T-helper 17 cell (primary cell): ENCODE data around the gene TLE6. TPM values are rescaled to one million over a fixed set of nuclear protein-coding genes. Genes with fewer than 3 reads are reported as not detected.
"Not testable (repeated sequence)": the region's sequence is repeated elsewhere in the genome, so short reads cannot be mapped to it uniquely, and the experiment has no call there.

Source experiments
- ATAC-seq: fragments of 150-1000 bp; cut with Tn5 transposase; 2 replicates; pipeline ENCODE4 v1.10.0; 2021; ENCODE audit warnings: mild to moderate bottlenecking, moderate library complexity
- DNase-seq, 3 donors: peaks; one replicate each; pipeline versions ENCODE4 v3.0.0 to v3.0.0-alpha.2; 2020 to 2021
- H3K9me3 ChIP-seq: one replicate; pipeline ENCODE4 v1.7.0; 2013; ENCODE audit warnings: low read length, mild to moderate bottlenecking; ENCODE audit not compliant: control insufficient read depth, poor library complexity, severe bottlenecking
- H3K27ac Mint-ChIP-seq: one replicate; pipeline ENCODE4 v1.8.0; 2022; ENCODE audit warnings: mild to moderate bottlenecking, moderate library complexity, mixed read lengths
- H3K27me3 Mint-ChIP-seq: one replicate; pipeline ENCODE4 v1.8.0; 2022; ENCODE audit warnings: mixed read lengths
- H3K36me3 Mint-ChIP-seq: one replicate; pipeline ENCODE4 v1.8.0; 2022; ENCODE audit warnings: low read depth, mixed read lengths
- H3K4me1 Mint-ChIP-seq: one replicate; pipeline ENCODE4 v1.8.0; 2022; ENCODE audit warnings: mild to moderate bottlenecking, mixed read lengths
- H3K4me3 Mint-ChIP-seq: one replicate; pipeline ENCODE4 v1.8.0; 2022; ENCODE audit warnings: mild to moderate bottlenecking, moderate library complexity, mixed read lengths
- total RNA-seq, 4 donors: library from RNA in 2 of 4; stranded (reverse) in 2 of 4; gene quantifications; one replicate each; pipeline ENCODE4 v1.2.3 and lab custom pipeline; 2022 to 2026

The TLE6 gene
- total RNA-seq, 2 donors from 2014 or later, result 0.29 TPM; not detected in 1

DNA sequence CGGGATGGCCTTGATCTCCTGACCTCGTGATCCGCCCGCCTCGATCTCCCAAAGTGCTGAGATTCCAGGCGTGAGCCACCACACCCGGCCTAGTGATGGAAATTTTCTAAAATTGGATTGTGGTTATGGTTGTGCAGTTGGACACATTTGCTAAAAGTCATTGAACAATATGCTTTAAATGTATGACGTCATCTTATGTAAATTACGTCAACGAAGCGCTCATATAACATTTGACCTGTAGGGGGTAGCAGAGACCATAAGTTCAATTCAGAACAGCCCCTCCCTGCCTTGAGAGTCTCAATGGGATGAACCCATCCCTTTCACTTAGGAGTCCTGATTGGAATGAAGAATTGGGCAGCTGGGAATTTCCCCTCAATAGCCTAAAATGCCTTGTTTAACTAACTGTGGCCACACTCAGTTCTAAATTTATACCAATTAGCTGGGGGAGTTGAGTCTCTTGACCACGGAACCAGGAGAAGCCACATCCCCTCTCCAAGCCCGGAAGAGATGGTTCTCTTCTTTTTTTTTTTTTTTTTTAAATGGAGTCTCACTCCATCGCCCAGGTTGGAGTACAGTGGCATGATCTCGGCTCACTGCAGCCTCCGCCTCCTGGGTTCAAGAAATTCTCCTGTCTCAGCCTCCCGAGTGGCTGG is 15.2 kb upstream of the TLE6 start:
- ATAC-seq (peak; percentile 90), DNase-seq (peak in 1 of 3 donors; percentile 55)
- H3K9me3 ChIP-seq, result no peaks in the 10 kb centered on the region
- Mint-ChIP-seq H3K4me3 (no peak overlapping the region), H3K27me3 (no peaks in the 10 kb centered on the region), H3K27ac (peak overlapping the region; percentile 71), H3K36me3 (no peaks in the 10 kb centered on the region), H3K4me1 (peaks cover 3% of the 10 kb centered on the region)

DNA sequence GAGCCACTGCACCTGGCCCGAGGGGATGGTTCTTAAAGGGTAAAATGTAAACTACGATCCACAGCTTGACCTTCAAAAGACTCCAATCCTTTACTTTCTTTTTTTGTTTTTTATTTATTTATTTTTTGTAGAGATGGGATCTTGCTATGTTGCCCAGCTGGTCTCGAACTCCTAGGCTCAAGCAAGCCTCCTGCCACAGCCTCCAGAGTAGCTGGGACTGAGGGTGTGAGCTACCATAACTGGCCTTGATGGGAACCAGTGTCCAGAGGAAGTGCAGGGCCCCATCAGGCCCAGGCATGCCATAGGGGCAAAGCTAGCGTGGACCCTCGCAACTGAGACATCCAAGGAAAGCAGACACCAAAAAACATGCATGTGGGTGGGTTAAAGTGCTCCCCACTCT is 14.2 kb upstream of the TLE6 start:
- H3K4me1 Mint-ChIP-seq, result peaks cover 3% of the 10 kb centered on the region
- DNase-seq, result no peak
- ATAC-seq, result no peak
- peak overlapping the region; percentile 24 for H3K27ac Mint-ChIP-seq
- H3K9me3 ChIP-seq, result no peaks in the 10 kb centered on the region
- no peaks in the 10 kb centered on the region for H3K36me3 Mint-ChIP-seq
- no peak overlapping the region for H3K4me3 Mint-ChIP-seq
- H3K27me3 Mint-ChIP-seq, result no peaks in the 10 kb centered on the region

- H3K36me3 Mint-ChIP-seq, result not testable (repeated sequence)
These were observed 13.7 kb upstream of the TLE6 start for GRCh38 chr19:2963631-2964030.

DNA sequence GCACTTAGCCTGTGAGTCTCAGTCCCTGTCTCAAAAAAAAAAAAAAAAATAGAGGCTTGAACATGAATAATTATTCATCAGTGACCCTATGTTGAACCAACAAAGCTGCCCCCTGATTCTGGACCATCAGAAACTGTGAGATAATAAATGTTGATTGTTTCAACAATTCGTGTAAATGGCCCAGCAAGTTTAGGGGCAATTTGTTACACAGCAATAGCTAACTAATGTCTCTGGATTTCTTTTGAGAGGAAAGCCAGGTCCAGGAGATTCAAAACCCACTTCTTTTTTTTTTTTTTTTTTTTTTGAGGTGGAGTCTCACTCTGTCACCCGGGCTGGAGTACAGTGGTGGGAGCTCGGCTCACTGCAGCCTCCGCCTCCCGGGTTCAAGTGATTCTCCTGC is 12.5 kb upstream of the TLE6 start:
- H3K4me1 Mint-ChIP-seq, result peaks cover 3% of the 10 kb centered on the region
- H3K4me3 Mint-ChIP-seq, result no peak overlapping the region
- DNase-seq (no peak), ATAC-seq (no peak)
- H3K9me3 ChIP-seq, result no peaks in the 10 kb centered on the region
- H3K27me3 Mint-ChIP-seq, result no peaks in the 10 kb centered on the region
- H3K36me3 Mint-ChIP-seq, result no peaks in the 10 kb centered on the region
- H3K27ac Mint-ChIP-seq, result no peak overlapping the region

More at GRCh38 chr19:2963631-2964030, 13.7 kb upstream of the TLE6 start:
- H3K4me3 Mint-ChIP-seq, H3K4me1 Mint-ChIP-seq, H3K9me3 ChIP-seq, DNase-seq, ATAC-seq, H3K27me3 Mint-ChIP-seq: not testable (repeated sequence)
- peak overlapping the region; percentile 24 for H3K27ac Mint-ChIP-seq

- Mint-ChIP-seq H3K4me1 (no peaks in the 10 kb centered on the region), H3K27me3 (no peaks in the 10 kb centered on the region), H3K4me3 (no peak overlapping the region), H3K27ac (no peak overlapping the region), H3K36me3 (no peaks in the 10 kb centered on the region)
- H3K9me3 ChIP-seq, result no peaks in the 10 kb centered on the region
- DNase-seq (no peak), ATAC-seq (no peak)
These were observed 9.4 kb upstream of the TLE6 start for GRCh38 chr19:2967972-2968371.

GRCh38 chr19:2969104-2969504 is 8.3 kb upstream of the TLE6 start:
- Mint-ChIP-seq H3K4me3 (no peak overlapping the region), H3K4me1 (no peaks in the 10 kb centered on the region)
- no peak for ATAC-seq

DNA sequence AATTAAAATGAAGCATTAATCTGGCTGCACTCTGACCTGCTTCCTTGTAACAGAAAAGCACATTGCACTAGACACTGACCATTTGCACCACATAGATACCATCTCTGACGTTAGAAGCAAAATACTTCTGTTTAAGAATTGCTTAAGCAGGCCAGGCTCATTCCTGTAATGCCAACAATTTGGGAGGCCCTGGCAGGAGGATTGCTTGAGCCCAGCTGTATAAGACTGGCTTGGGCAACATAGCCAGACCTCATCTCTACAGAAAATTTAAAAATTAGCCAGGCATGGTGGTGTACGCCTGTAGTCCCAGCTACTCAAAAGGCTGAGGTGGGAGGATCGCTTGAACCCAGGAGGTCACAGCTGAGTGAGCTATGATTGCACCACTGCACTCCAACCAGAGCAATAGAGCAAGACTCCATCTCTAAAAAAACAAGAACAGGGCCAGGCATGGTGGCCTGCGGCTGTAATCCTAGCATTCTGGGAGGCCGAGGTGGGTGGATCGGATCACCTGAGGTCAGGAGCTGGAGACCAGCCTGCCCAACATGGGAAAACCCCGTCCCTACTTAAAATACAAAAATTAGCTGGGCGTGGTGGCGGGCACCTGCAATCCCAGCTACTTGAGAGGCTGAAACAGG is 7.0 kb upstream of the TLE6 start:
- ATAC-seq (no peak), DNase-seq (no peak)
- peaks cover 4% of the 10 kb centered on the region for H3K4me1 Mint-ChIP-seq
- no peaks in the 10 kb centered on the region for H3K9me3 ChIP-seq
- H3K27me3 Mint-ChIP-seq, result peaks cover 5% of the 10 kb centered on the region
- no peaks in the 10 kb centered on the region for H3K36me3 Mint-ChIP-seq
- H3K27ac Mint-ChIP-seq, result no peak overlapping the region
- H3K4me3 Mint-ChIP-seq, result no peak overlapping the region

More at GRCh38 chr19:2969104-2969504, 8.3 kb upstream of the TLE6 start:
- no peaks in the 10 kb centered on the region for H3K9me3 ChIP-seq
- peaks cover under 1% of the 10 kb centered on the region for H3K27me3 Mint-ChIP-seq
- H3K36me3 Mint-ChIP-seq, result no peaks in the 10 kb centered on the region
- H3K27ac Mint-ChIP-seq, result no peak overlapping the region
- DNase-seq, result no peak

DNA sequence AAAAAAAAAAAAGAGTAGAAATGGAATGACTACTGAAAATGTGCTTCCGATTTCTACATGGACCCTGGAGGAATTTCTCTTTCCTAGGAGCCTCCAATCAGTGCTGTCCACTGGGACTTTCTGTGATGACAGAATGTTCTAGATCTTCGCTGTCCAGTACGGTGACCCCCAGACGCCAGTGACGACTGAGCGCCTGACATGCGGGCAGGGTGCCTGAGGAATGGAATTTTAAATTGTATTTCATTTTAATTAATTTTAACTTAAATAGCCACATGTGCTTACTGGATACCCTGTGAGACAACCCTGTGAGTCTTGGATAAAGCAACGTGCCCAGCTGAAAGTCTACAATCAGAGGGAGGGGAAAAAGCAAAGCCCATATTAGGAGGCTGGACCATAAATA is 4.1 kb upstream of the TLE6 start:
- ATAC-seq, result no peak
- no peak overlapping the region for H3K4me3 Mint-ChIP-seq

DNA sequence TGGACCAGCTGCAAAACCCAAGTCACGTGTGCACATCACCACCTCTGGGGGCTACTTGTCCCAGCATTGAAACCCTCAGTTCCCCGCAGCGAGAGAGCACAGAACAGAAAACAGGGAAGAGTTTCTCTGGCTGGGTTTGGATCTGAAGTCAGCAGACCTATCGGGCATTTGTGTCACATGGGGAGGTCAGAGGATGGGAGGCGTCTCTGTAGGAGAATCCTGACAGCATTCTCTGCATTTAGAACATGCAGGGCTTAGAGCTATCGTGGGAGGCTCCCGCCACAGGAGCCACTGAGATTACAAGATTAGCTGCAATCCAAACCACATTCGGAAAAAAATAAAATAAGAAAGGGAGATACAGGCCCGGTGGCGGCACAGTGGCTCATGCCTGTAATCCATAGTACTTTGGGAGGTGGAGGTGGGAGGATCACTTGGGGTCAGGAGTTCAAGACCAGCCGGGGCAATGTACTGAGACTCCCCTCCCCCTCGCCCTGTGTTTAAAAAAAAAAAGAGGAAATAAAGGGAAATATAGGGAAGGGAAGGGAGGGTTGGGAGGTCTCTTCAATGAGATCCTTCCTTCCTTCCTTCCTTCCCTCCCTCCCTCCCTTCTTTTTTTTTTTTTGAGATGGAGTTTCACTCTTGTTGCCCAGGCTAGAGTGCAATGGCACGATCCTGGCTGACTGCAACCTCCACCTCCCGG is 2.9 kb upstream of the TLE6 start:
- ATAC-seq (no peak), DNase-seq (no peak)
- Mint-ChIP-seq H3K27ac (peak overlapping the region; percentile 69), H3K4me3 (peak overlapping the region; percentile 66), H3K36me3 (no peaks in the 10 kb centered on the region), H3K27me3 (peaks cover 5% of the 10 kb centered on the region), H3K4me1 (peaks cover 14% of the 10 kb centered on the region)
- no peaks in the 10 kb centered on the region for H3K9me3 ChIP-seq

More for the DNA sequence above, 4.1 kb upstream of the TLE6 start:
- peaks cover 5% of the 10 kb centered on the region for H3K27me3 Mint-ChIP-seq
- no peaks in the 10 kb centered on the region for H3K9me3 ChIP-seq
- H3K36me3 Mint-ChIP-seq, result no peaks in the 10 kb centered on the region
- no peak for DNase-seq
- H3K4me1 Mint-ChIP-seq, result peaks cover 14% of the 10 kb centered on the region
- H3K27ac Mint-ChIP-seq, result no peak overlapping the region

GRCh38 chr19:2976609-2977000 is 759 bp upstream of the TLE6 start:
- H3K27me3 Mint-ChIP-seq, result peaks cover 9% of the 10 kb centered on the region

GRCh38 chr19:2977746-2978138 is 378 bp downstream of the TLE6 start:
- H3K4me3 Mint-ChIP-seq, result peak overlapping the region; percentile 57
- no peak for DNase-seq
- H3K9me3 ChIP-seq, result no peaks in the 10 kb centered on the region
- H3K27me3 Mint-ChIP-seq, result peaks cover 17% of the 10 kb centered on the region
- H3K27ac Mint-ChIP-seq, result no peak overlapping the region
- no peak for ATAC-seq
- H3K4me1 Mint-ChIP-seq, result peaks cover 14% of the 10 kb centered on the region
- no peaks in the 10 kb centered on the region for H3K36me3 Mint-ChIP-seq

More at GRCh38 chr19:2976609-2977000, 759 bp upstream of the TLE6 start:
- Mint-ChIP-seq H3K27ac (peak overlapping the region; percentile 72), H3K4me3 (peak overlapping the region; percentile 94), H3K4me1 (peaks cover 14% of the 10 kb centered on the region), H3K36me3 (no peaks in the 10 kb centered on the region)
- no peaks in the 10 kb centered on the region for H3K9me3 ChIP-seq
- DNase-seq (no peak), ATAC-seq (no peak)

- ATAC-seq, result no peak
- H3K9me3 ChIP-seq, result no peaks in the 10 kb centered on the region
- H3K27ac Mint-ChIP-seq, result no peak overlapping the region
- H3K27me3 Mint-ChIP-seq, result peaks cover 21% of the 10 kb centered on the region
- no peak overlapping the region for H3K4me3 Mint-ChIP-seq
- peaks cover 17% of the 10 kb centered on the region for H3K4me1 Mint-ChIP-seq
- no peak for DNase-seq
- H3K36me3 Mint-ChIP-seq, result no peaks in the 10 kb centered on the region
These were observed 903 bp downstream of the TLE6 start for GRCh38 chr19:2978166-2978767.

- H3K4me1 Mint-ChIP-seq, result peaks cover 17% of the 10 kb centered on the region
- no peak overlapping the region for H3K27ac Mint-ChIP-seq
- no peaks in the 10 kb centered on the region for H3K36me3 Mint-ChIP-seq
- H3K9me3 ChIP-seq, result no peaks in the 10 kb centered on the region
- H3K27me3 Mint-ChIP-seq, result peaks cover 24% of the 10 kb centered on the region
- DNase-seq (no peak), ATAC-seq (no peak)
- no peak overlapping the region for H3K4me3 Mint-ChIP-seq
These were observed 1.4 kb downstream of the TLE6 start for GRCh38 chr19:2978772-2979171.
